ENCODE data around the gene CREBBP. TPM values are rescaled to one million over a fixed set of nuclear protein-coding genes. Genes with fewer than 3 reads are reported as not detected.

CREBBP gene
- total RNA-seq, 1 experiment from 2014 or later: 79.1 TPM

DNA sequence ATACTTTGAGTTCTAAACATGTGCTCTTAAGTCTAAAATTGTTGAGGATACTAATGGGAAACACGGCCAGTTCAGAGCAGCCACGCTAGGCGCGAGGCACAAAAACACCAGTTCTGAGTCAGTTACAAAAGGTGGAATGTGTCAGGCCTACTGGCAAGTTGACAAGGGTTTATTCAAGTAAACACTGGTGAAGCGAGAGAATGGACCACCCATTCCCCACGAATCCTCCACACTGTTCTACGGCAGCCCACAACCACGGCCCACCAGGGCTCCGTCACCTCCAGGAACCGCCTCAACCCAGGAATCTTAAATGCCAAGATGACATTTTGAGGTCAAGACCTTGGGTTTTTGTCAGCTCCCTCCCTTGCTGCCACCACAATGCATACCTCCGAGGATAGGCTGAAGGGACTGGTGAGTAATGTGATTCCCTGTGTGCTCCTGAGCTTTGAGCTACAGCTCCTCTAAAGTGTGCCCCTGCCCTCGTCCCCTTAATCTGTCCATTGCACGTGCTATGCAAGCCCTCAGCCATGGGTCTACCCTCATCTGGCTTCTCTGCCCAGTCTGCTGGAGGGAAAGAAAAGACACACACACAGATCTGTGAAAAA, 134.7 kb downstream of the CREBBP start:
- no peak overlapping the region for H3K27ac ChIP-seq (ENCODE audit: insufficient read length, low read depth, low read length)
- no CpG with 5 or more reads among the region's 13 CpGs for WGBS (ENCODE audit: extremely low coverage, insufficient read length, low lambda C conversion rate)
- H3K27me3 Mint-ChIP-seq (ENCODE audit: low read depth): no peaks in the 10 kb centered on the region

More for the DNA sequence above, 134.7 kb downstream of the CREBBP start:
- Mint-ChIP-seq H3K4me3 (no peak overlapping the region), H3K4me1 (no peaks in the 10 kb centered on the region), H3K9me3 (no peaks in the 10 kb centered on the region), H3K27ac (peak overlapping the region in 2 of 3 experiments; percentile 66 to 79; a peak in 3 of 7 replicates), H3K36me3 (ENCODE audit: insufficient read depth in 1 of 3, low read depth in 3 of 3) (peaks cover 26 to 87% (median 61%) of the 10 kb centered on the region in 3 experiments)
- Histone ChIP-seq H3K23me2 (ENCODE audit: insufficient read length, low read depth, low read length, poor library complexity, severe bottlenecking) (no peaks in the 10 kb centered on the region), H2AFZ (ENCODE audit: low read length) (no peak overlapping the region), H3K27me3 (ENCODE audit: insufficient read depth, low read length) (no peaks in the 10 kb centered on the region), H3K18ac (ENCODE audit: insufficient read length, low read depth, low read length) (no peak overlapping the region), H2BK20ac (ENCODE audit: low read depth, low read length, poor library complexity, severe bottlenecking) (no peak overlapping the region), H3K23ac (ENCODE audit: insufficient read length, low read depth, low read length) (no peak overlapping the region), H2BK5ac (ENCODE audit: insufficient read length, low read length) (no peak overlapping the region), H4K91ac (ENCODE audit: insufficient read length, low read depth, low read length) (no peak overlapping the region), H2BK12ac (ENCODE audit: insufficient read length, low read depth, low read length) (no peak overlapping the region), H3K4me1 (ENCODE audit: insufficient read depth, low read length) (no peaks in the 10 kb centered on the region), H2BK120ac (ENCODE audit: low read depth, low read length, poor library complexity, severe bottlenecking) (no peak overlapping the region), H3K14ac (ENCODE audit: insufficient read depth, low read length) (no peak overlapping the region), H3T11ph (ENCODE audit: low read length) (no peak overlapping the region), H4K20me1 (ENCODE audit: control insufficient read depth, insufficient read depth, insufficient read length) (no peaks in the 10 kb centered on the region), H3K4me2 (ENCODE audit: insufficient read depth, insufficient read length, low read length) (no peak overlapping the region), H3K79me1 (ENCODE audit: insufficient read depth, low read depth, low read length, poor library complexity, severe bottlenecking) (no peaks in the 10 kb centered on the region), H3K79me2 (ENCODE audit: insufficient read depth, low read length) (no peaks in the 10 kb centered on the region), H3K9ac (ENCODE audit: extremely low read depth, insufficient read length, low read length) (no peak overlapping the region), H4K8ac (replicated peaks; ENCODE audit: insufficient read length, low read depth, low read length) (no peak overlapping the region), H4K5ac (ENCODE audit: insufficient read length, low read depth, low read length) (no peak overlapping the region), H3K9me3 (ENCODE audit: control insufficient read depth, low read depth, low read length) (no peaks in the 10 kb centered on the region), H2BK15ac (ENCODE audit: low read depth, low read length) (no peak overlapping the region), H3K56ac (ENCODE audit: insufficient read length, low read depth, low read length) (no peak overlapping the region), H2AK5ac (ENCODE audit: insufficient read length, low read length) (no peak overlapping the region), H3K4ac (ENCODE audit: low read depth, low read length) (no peak overlapping the region)
- TF ChIP-seq, protein P1, sequence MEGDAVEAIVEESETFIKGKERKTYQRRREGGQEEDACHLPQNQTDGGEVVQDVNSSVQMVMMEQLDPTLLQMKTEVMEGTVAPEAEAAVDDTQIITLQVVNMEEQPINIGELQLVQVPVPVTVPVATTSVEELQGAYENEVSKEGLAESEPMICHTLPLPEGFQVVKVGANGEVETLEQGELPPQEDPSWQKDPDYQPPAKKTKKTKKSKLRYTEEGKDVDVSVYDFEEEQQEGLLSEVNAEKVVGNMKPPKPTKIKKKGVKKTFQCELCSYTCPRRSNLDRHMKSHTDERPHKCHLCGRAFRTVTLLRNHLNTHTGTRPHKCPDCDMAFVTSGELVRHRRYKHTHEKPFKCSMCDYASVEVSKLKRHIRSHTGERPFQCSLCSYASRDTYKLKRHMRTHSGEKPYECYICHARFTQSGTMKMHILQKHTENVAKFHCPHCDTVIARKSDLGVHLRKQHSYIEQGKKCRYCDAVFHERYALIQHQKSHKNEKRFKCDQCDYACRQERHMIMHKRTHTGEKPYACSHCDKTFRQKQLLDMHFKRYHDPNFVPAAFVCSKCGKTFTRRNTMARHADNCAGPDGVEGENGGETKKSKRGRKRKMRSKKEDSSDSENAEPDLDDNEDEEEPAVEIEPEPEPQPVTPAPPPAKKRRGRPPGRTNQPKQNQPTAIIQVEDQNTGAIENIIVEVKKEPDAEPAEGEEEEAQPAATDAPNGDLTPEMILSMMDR (conservative IDR thresholded peaks at IDR 0.05): no peak
- no peak for DNase-seq

Data from H9 (cell line).